ENCODE results near the gene DDX51.

DDX51 gene

DNA sequence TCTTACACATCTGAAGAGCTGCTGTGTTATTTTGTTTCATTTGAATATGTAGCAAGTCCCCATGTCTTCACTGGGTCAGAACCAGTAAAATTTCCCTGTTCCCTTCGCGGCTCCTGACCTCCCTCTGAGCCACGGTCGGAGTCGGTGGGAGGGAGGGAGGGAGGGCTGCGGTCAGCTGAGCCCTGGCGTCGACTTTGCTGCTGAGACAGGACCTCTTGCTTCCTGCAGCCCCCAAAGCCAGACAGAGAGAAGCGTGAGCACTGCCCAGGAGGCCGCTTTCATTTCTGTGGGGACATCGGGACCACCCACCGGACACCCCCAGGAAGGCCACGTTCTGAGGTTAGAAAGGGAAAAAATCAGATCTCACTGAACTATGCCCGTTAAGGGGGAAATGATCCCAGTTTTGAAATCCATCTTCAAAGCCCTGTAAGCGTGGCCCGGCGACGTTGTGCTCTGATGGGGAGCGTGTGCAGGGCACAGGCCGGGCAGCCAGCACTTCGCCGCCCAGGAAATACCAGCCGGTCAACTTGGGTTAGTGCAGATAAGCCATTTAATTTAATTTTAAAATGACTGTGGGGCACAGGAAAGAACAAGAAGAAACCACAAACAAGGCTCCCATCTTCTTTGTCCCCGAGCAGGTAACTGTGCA, 42.2 kb upstream of the DDX51 start:
- Histone ChIP-seq H3K36me3 (ENCODE audit: control insufficient read depth, insufficient read depth, low read length) (no peaks in the 10 kb centered on the region), H4K8ac (ENCODE audit: low read depth, low read length) (no peak overlapping the region), H3K4me1 (ENCODE audit: control insufficient read depth, low read depth, low read length) (no peaks in the 10 kb centered on the region), H3K18ac (ENCODE audit: low read length) (no peak overlapping the region), H2BK120ac (ENCODE audit: low read depth, low read length) (no peak overlapping the region), H3K4ac (ENCODE audit: low read depth, low read length) (no peak overlapping the region), H3K4me2 (ENCODE audit: low read length) (no peak overlapping the region), H4K5ac (ENCODE audit: low read length) (no peak overlapping the region), H3K79me2 (ENCODE audit: control insufficient read depth, insufficient read depth, low read length) (no peaks in the 10 kb centered on the region), H3K4me3 (ENCODE audit: low read length) (no peak overlapping the region), H3K27ac (ENCODE audit: low read depth, low read length) (no peak overlapping the region), H3K79me1 (ENCODE audit: low read length) (no peaks in the 10 kb centered on the region), H2BK5ac (ENCODE audit: low read length) (no peak overlapping the region), H3K9ac (ENCODE audit: low read length) (no peak overlapping the region), H3K56ac (ENCODE audit: low read length) (no peak overlapping the region), H3K23ac (ENCODE audit: low read length) (no peak overlapping the region), H2AK5ac (ENCODE audit: low read length) (no peak overlapping the region), H3K27me3 (ENCODE audit: insufficient read depth, low read length, poor library complexity) (no peaks in the 10 kb centered on the region), H2BK15ac (replicated peaks; ENCODE audit: low read depth) (no peak overlapping the region)
- WGBS (ENCODE audit: extremely low coverage, insufficient coverage, low lambda C conversion rate): no CpG with 5 or more reads among the region's 24 CpGs
- no peak for DNase-seq

DNA sequence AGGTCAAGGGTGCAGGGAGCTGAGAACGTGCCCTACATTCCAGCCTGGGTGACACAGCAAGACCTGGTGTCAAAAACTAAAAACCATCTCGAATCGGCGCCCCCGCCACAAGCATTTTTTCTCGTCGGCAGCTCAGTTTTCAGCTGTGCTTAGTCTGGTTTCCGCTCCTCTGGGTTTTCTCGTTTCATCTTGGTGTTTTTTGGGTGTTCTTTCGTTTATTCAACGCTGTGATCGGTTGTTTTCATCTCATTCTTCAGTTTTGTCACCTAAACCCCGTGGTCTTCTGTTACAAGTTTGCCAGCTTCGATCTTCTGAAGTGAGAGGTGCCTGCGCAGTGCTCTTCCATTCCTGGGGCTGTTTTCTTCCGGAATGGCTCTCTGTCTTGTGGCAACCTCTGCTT, 41.6 kb upstream of the DDX51 start:
- H3K79me2 ChIP-seq (ENCODE audit: control insufficient read depth, insufficient read depth, low read length): no peaks in the 10 kb centered on the region
- WGBS (ENCODE audit: extremely low coverage, insufficient coverage, low lambda C conversion rate): no CpG with 5 or more reads among the region's 16 CpGs
- no peak overlapping the region for H2AK5ac ChIP-seq (ENCODE audit: low read length)
- no peaks in the 10 kb centered on the region for H3K27me3 ChIP-seq (ENCODE audit: insufficient read depth, low read length, poor library complexity)
- no peaks in the 10 kb centered on the region for H3K4me1 ChIP-seq (ENCODE audit: control insufficient read depth, low read depth, low read length)
- H3K4me3 ChIP-seq (ENCODE audit: low read length): no peak overlapping the region
- no peak overlapping the region for H3K9ac ChIP-seq (ENCODE audit: low read length)
- no peak overlapping the region for H3K18ac ChIP-seq (ENCODE audit: low read length)
- no peak overlapping the region for H3K4me2 ChIP-seq (ENCODE audit: low read length)
- H3K23ac ChIP-seq (ENCODE audit: low read length): no peak overlapping the region
- H2BK5ac ChIP-seq (ENCODE audit: low read length): no peak overlapping the region
- H3K56ac ChIP-seq (ENCODE audit: low read length): no peak overlapping the region
- no peak overlapping the region for H2BK120ac ChIP-seq (ENCODE audit: low read depth, low read length)
- H4K8ac ChIP-seq (ENCODE audit: low read depth, low read length): no peak overlapping the region
- no peak for DNase-seq
- no peak overlapping the region for H3K27ac ChIP-seq (ENCODE audit: low read depth, low read length)
- no peaks in the 10 kb centered on the region for H3K79me1 ChIP-seq (ENCODE audit: low read length)
- H3K36me3 ChIP-seq (ENCODE audit: control insufficient read depth, insufficient read depth, low read length): no peaks in the 10 kb centered on the region
- no peak overlapping the region for H4K5ac ChIP-seq (ENCODE audit: low read length)
- H2BK15ac ChIP-seq (replicated peaks; ENCODE audit: low read depth): no peak overlapping the region
- H3K4ac ChIP-seq (ENCODE audit: low read depth, low read length): no peak overlapping the region

GRCh38 chr12:132182711-132183365, 38.7 kb upstream of the DDX51 start:
- H3K27me3 ChIP-seq (ENCODE audit: insufficient read depth, low read length, poor library complexity): no peaks in the 10 kb centered on the region
- H3K79me2 ChIP-seq (ENCODE audit: control insufficient read depth, insufficient read depth, low read length): no peaks in the 10 kb centered on the region
- DNase-seq: no peak
- H3K23ac ChIP-seq (ENCODE audit: low read length): no peak overlapping the region
- no peaks in the 10 kb centered on the region for H3K79me1 ChIP-seq (ENCODE audit: low read length)
- no peaks in the 10 kb centered on the region for H3K36me3 ChIP-seq (ENCODE audit: control insufficient read depth, insufficient read depth, low read length)
- no peak overlapping the region for H4K8ac ChIP-seq (ENCODE audit: low read depth, low read length)
- H2AK5ac ChIP-seq (ENCODE audit: low read length): no peak overlapping the region
- H3K4me2 ChIP-seq (ENCODE audit: low read length): no peak overlapping the region
- WGBS (ENCODE audit: extremely low coverage, insufficient coverage, low lambda C conversion rate): no CpG with 5 or more reads among the region's 10 CpGs
- H2BK15ac ChIP-seq (replicated peaks; ENCODE audit: low read depth): no peak overlapping the region
- no peak overlapping the region for H3K27ac ChIP-seq (ENCODE audit: low read depth, low read length)
- H3K9ac ChIP-seq (ENCODE audit: low read length): no peak overlapping the region
- H3K18ac ChIP-seq (ENCODE audit: low read length): no peak overlapping the region
- H3K4me1 ChIP-seq (ENCODE audit: control insufficient read depth, low read depth, low read length): no peaks in the 10 kb centered on the region
- no peak overlapping the region for H2BK5ac ChIP-seq (ENCODE audit: low read length)
- no peak overlapping the region for H3K4me3 ChIP-seq (ENCODE audit: low read length)
- H3K56ac ChIP-seq (ENCODE audit: low read length): no peak overlapping the region
- no peak overlapping the region for H2BK120ac ChIP-seq (ENCODE audit: low read depth, low read length)
- H4K5ac ChIP-seq (ENCODE audit: low read length): no peak overlapping the region
- H3K4ac ChIP-seq (ENCODE audit: low read depth, low read length): no peak overlapping the region

DNA sequence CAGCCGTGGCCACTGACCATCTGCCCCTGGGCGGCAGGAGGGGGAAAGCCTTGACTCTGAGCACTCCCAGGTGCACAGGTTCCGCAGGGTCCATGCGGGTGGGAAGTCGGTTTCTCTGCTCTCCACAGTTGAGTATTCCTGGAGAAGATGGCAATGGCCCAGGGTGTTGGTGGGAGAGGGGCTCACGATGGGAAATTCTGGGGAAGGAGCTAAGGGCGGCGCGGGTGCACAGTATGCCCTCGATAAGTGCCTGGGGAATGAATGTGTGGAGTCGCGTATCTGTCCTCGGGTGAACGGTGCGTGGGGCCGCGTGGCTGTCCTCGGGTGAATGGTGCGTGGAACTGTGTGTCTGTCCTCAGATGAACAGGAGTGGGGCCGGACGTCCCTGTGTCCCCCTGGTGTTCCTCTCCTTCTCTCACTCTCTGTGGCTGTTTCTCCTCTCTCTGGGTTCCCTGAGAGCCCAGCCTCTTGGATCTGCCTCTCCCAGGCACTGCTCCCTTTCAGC, 38.1 kb upstream of the DDX51 start:
- no peak overlapping the region for H2BK5ac ChIP-seq (ENCODE audit: low read length)
- no peak overlapping the region for H2BK120ac ChIP-seq (ENCODE audit: low read depth, low read length)
- no peaks in the 10 kb centered on the region for H3K79me2 ChIP-seq (ENCODE audit: control insufficient read depth, insufficient read depth, low read length)
- no peak overlapping the region for H4K8ac ChIP-seq (ENCODE audit: low read depth, low read length)
- no peak overlapping the region for H3K56ac ChIP-seq (ENCODE audit: low read length)
- no peaks in the 10 kb centered on the region for H3K27me3 ChIP-seq (ENCODE audit: insufficient read depth, low read length, poor library complexity)
- no peak overlapping the region for H2BK15ac ChIP-seq (replicated peaks; ENCODE audit: low read depth)
- WGBS (ENCODE audit: extremely low coverage, insufficient coverage, low lambda C conversion rate): no CpG with 5 or more reads among the region's 21 CpGs
- no peaks in the 10 kb centered on the region for H3K36me3 ChIP-seq (ENCODE audit: control insufficient read depth, insufficient read depth, low read length)
- H2AK5ac ChIP-seq (ENCODE audit: low read length): no peak overlapping the region
- H3K18ac ChIP-seq (ENCODE audit: low read length): no peak overlapping the region
- no peak overlapping the region for H3K23ac ChIP-seq (ENCODE audit: low read length)
- H3K4ac ChIP-seq (ENCODE audit: low read depth, low read length): no peak overlapping the region
- H3K9ac ChIP-seq (ENCODE audit: low read length): no peak overlapping the region
- no peak overlapping the region for H3K27ac ChIP-seq (ENCODE audit: low read depth, low read length)
- H4K5ac ChIP-seq (ENCODE audit: low read length): no peak overlapping the region
- no peak overlapping the region for H3K4me3 ChIP-seq (ENCODE audit: low read length)
- H3K4me1 ChIP-seq (ENCODE audit: control insufficient read depth, low read depth, low read length): no peaks in the 10 kb centered on the region
- DNase-seq: no peak
- H3K79me1 ChIP-seq (ENCODE audit: low read length): no peaks in the 10 kb centered on the region
- no peak overlapping the region for H3K4me2 ChIP-seq (ENCODE audit: low read length)

DNA sequence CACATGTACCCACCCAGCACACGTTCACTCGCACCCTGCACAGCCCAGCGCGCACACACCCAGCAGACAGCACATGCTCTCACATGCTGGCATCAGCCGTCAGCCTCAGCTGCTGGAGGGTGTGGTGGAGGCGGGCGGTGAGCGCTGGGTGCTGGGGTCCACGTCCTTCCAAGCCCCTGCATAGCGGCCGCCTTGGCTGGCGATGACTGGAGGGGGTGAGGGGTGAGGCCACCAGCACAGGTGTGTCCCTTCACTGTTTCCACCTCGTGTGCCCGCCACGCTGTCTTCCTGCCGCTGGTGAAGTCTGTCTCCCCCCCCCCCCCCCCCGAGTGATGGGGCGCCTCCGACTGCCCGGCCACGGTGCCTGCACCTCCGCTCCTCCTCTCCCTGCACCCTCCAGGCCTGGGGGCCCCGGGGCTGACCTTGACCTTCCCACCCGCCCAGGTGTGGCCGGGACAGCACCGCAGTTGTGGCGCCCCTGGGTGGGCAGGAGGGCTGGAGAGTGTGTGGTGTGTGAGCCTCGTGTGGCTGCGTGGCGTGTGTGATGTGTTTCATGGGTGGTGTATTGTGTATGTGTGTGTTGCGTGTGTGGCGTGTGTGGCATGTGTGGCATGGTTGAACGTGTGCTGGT, 37.6 kb upstream of the DDX51 start:
- no peak overlapping the region for H3K23ac ChIP-seq (ENCODE audit: low read length)
- H2BK15ac ChIP-seq (replicated peaks; ENCODE audit: low read depth): no peak overlapping the region
- H3K36me3 ChIP-seq (ENCODE audit: control insufficient read depth, insufficient read depth, low read length): no peaks in the 10 kb centered on the region
- WGBS (ENCODE audit: extremely low coverage, insufficient coverage, low lambda C conversion rate): no CpG with 5 or more reads among the region's 33 CpGs
- H4K8ac ChIP-seq (ENCODE audit: low read depth, low read length): no peak overlapping the region
- H3K4me2 ChIP-seq (ENCODE audit: low read length): no peak overlapping the region
- H3K4ac ChIP-seq (ENCODE audit: low read depth, low read length): no peak overlapping the region
- no peaks in the 10 kb centered on the region for H3K79me2 ChIP-seq (ENCODE audit: control insufficient read depth, insufficient read depth, low read length)
- no peak overlapping the region for H3K27ac ChIP-seq (ENCODE audit: low read depth, low read length)
- H4K5ac ChIP-seq (ENCODE audit: low read length): no peak overlapping the region
- H3K79me1 ChIP-seq (ENCODE audit: low read length): no peaks in the 10 kb centered on the region
- H3K4me3 ChIP-seq (ENCODE audit: low read length): no peak overlapping the region
- no peak overlapping the region for H2BK120ac ChIP-seq (ENCODE audit: low read depth, low read length)
- no peak overlapping the region for H3K56ac ChIP-seq (ENCODE audit: low read length)
- no peak overlapping the region for H2AK5ac ChIP-seq (ENCODE audit: low read length)
- no peak overlapping the region for H3K18ac ChIP-seq (ENCODE audit: low read length)
- no peaks in the 10 kb centered on the region for H3K4me1 ChIP-seq (ENCODE audit: control insufficient read depth, low read depth, low read length)
- H2BK5ac ChIP-seq (ENCODE audit: low read length): no peak overlapping the region
- no peaks in the 10 kb centered on the region for H3K27me3 ChIP-seq (ENCODE audit: insufficient read depth, low read length, poor library complexity)
- no peak for DNase-seq
- H3K9ac ChIP-seq (ENCODE audit: low read length): no peak overlapping the region

Measured in mesendoderm (in vitro differentiated cells).